Sigmoid colon (tissue), 4 donors: ENCODE measurements around the gene PET100.

Experiments
- EP300 ChIP-seq, 4 donors: sonication (generic); formaldehyde crosslinking; IDR thresholded peaks; one replicate each; pipeline ENCODE4 v1.6.1; 2017; ENCODE audit warnings: antibody characterized with exemption in 4 of 4
- POLR2A ChIP-seq, 2 donors: fragments of 450-650 bp; IDR thresholded peaks; one replicate each; pipeline ENCODE4 v1.6.1; 2016; ENCODE audit warnings: antibody characterized with exemption in 2 of 2, mild to moderate bottlenecking in 2 of 2, moderate library complexity in 2 of 2
- POLR2AphosphoS5 ChIP-seq, 4 donors: sonication (generic); formaldehyde crosslinking; IDR thresholded peaks; one replicate each; pipeline ENCODE4 v1.6.1; 2017; ENCODE audit warnings: antibody characterized with exemption in 4 of 4
- TF ChIP-seq, protein P1 (sequence below), 4 experiments: fragments of 450-650 bp in 3 of 4; fragments of 200-600 bp in 1 of 4; IDR thresholded peaks; one replicate each; pipeline ENCODE4 v1.5.1; 2016 to 2019; ENCODE audit warnings: antibody characterized with exemption in 4 of 4, mild to moderate bottlenecking in 3 of 4, moderate library complexity in 2 of 4

DNA sequence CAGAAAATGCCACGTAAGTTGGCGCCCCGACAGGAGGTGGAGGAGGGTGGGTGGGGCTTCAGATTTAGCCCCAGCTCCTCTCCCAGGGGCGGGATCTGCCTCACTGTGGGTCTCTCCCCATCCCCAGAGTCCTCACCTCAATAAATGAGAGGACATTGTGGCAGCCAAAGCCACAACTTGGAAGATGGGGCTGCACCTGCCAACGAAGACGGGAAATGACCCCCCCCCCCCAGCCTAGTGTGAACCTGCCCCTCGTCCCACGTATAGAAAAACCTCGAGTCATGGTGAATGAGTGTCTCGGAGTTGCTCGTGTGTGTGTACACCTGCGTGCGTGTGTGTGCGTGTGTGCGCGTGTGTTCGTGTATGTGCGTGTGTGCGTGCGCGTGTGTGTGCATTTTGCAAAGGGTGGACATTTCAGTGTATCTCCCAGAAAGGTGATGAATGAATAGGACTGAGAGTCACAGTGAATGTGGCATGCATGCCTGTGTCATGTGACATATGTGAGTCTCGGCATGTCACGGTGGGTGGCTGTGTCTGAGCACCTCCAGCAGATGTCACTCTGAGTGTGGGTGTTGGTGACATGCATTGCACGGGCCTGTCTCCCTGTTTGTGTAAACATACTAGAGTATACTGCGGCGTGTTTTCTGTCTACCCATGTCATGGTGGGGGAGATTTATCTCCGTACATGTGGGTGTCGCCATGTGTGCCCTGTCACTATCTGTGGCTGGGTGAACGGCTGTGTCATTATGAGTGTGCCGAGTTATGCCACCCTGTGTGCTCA lies 49.6 kb downstream of the PET100 start:
- TF ChIP-seq POLR2A (IDR thresholded peaks at IDR 0.05) (no peak), POLR2AphosphoS5 (IDR thresholded peaks at IDR 0.05) (no peak), EP300 (IDR thresholded peaks at IDR 0.05) (no peak)
- TF ChIP-seq, protein P1, sequence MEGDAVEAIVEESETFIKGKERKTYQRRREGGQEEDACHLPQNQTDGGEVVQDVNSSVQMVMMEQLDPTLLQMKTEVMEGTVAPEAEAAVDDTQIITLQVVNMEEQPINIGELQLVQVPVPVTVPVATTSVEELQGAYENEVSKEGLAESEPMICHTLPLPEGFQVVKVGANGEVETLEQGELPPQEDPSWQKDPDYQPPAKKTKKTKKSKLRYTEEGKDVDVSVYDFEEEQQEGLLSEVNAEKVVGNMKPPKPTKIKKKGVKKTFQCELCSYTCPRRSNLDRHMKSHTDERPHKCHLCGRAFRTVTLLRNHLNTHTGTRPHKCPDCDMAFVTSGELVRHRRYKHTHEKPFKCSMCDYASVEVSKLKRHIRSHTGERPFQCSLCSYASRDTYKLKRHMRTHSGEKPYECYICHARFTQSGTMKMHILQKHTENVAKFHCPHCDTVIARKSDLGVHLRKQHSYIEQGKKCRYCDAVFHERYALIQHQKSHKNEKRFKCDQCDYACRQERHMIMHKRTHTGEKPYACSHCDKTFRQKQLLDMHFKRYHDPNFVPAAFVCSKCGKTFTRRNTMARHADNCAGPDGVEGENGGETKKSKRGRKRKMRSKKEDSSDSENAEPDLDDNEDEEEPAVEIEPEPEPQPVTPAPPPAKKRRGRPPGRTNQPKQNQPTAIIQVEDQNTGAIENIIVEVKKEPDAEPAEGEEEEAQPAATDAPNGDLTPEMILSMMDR (IDR thresholded peaks at IDR 0.05), result no peak
